Neural cell (in vitro differentiated cells): ENCODE results near the gene PPL.

Experiments used
- POLR2AphosphoS5 ChIP-seq: IDR thresholded peaks from 2 replicates; pipeline ENCODE4 v1.6.1; 2012
- SMC3 ChIP-seq: fragments of 450-650 bp; conservative IDR thresholded peaks from 2 replicates; pipeline ENCODE4 v1.6.1; 2014; ENCODE audit warnings: antibody characterized with exemption, mild to moderate bottlenecking, moderate library complexity; ENCODE audit not compliant: poor library complexity

GRCh38 chr16:4928227-4928626 lies 8.7 kb downstream of the PPL start:
- TF ChIP-seq SMC3 (no peak), POLR2AphosphoS5 (no peak)
